ENCODE results near the gene ZNF205. TPM values are rescaled to one million over a fixed set of nuclear protein-coding genes. Genes with fewer than 3 reads are reported as not detected.

The ZNF205 gene
- total and polyA plus RNA-seq, 2 of the 8 experiments (the other 6 are each of a cell fraction or from before 2014, with no cell fraction given), result 19.1 to 19.9 TPM

DNA sequence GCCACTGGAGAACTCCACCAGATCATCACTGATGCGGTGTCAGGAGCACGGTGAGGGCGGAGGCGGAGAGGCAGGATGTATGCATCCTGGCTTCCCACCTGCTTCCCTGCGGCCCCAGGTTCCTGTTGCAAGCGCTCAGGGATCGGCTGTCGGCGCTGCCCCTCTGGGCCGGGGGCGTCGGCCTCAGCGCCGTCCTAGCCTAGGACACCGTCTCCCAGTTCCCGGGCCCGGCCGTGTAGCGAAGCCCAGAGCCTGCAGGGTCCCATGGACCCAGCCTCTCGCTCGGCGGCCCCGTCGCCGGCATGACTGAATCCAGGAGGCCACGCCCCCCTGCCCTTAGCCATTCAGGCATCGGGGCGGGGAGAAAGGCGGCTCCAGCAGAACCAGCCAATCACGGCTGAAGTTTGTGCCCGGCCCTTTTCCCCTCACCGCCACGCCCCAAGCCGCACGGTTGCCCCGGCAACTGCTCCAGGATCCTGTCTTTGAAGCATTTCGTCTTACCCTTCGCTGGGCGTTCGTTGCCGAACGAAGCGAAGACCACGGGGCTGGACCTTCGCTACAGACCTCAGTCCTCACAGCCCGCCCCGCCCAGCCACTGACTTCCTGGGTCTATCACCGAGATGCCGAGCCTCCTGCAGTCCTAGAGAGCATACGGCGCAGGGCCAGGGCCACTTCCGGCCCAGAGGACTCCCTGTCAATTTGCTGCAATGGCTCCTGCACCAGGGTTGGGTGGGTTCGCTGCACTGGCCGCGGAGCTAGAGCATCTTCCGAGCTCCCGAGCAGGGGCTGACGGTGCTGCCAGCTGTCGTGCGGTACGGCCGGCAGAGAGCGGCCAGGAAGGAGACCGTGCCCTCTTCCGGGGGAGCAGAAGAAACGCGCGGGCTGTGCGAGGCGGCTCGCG lies 11.8 kb downstream of the ZNF205 start:
- H3K4me2 ChIP-seq (ENCODE audit: insufficient read depth in 1 of 2, low read depth in 2 of 2, low read length in 2 of 2), result peak overlapping the region; percentile 58 to 97
- no peak overlapping the region; the same call in none of the 2 replicates for H3K18ac ChIP-seq (ENCODE audit: extremely low read depth, low read length)
- peak overlapping the region; percentile 43 to 76 (median 67) for H3K4me3 ChIP-seq (ENCODE audit: extremely low read depth in 1 of 4, insufficient read depth in 2 of 4, low read depth in 3 of 4, low read length in 4 of 4)
- 2% methylated on average over 64 of the region's 72 CpGs; no CpG with 5 or more reads in 1 of the 2 experiments for WGBS, 2 experiments (ENCODE audit: extremely low coverage in 1 of 2, insufficient coverage in 1 of 2, insufficient read length in 1 of 2, insufficient replicate concordance in 2 of 2, low coverage in 1 of 2, low lambda C conversion rate in 2 of 2, missing lambda C conversion rate in 1 of 2)
- peaks cover 10% of the 10 kb centered on the region for H3K23me2 ChIP-seq (ENCODE audit: low read depth, low read length)
- ChIA-PET CTCF (ENCODE audit: partially characterized antibody) (interaction anchor here (0.7 to 17.4 kb wide), 4 partner anchors 10 to 134 kb away, joined by 3 to 619 read pairs (median 5); partner anchors contain the start of genes ZNF205, ZNF213 and ZSCAN10), POLR2A (ENCODE audit: partially characterized antibody) (interaction anchor here (1.1 to 9.3 kb wide), 7 partner anchors 10 to 76 kb away, joined by 3 to 109 read pairs (median 9); partner anchors contain the start of genes ZNF205, ZNF213 and ZSCAN10)
- H3K56ac ChIP-seq (replicated peaks; ENCODE audit: insufficient read length, low read depth, low read length), result no peak overlapping the region
- no peak overlapping the region for H3K4ac ChIP-seq (replicated peaks; ENCODE audit: insufficient read length, low read depth, low read length)
- no peak overlapping the region for H2BK120ac ChIP-seq (replicated peaks; ENCODE audit: low read depth, low read length)
- no peaks in the 10 kb centered on the region for H3K79me1 ChIP-seq (ENCODE audit: low read depth, low read length)
- 0 out of 2 replicates have a peak overlapping the region, but pooled peaks have one; percentile 74 for H2AFZ ChIP-seq (ENCODE audit: low read length)
- no peak overlapping the region for H2AK5ac ChIP-seq (ENCODE audit: low read depth, low read length)
- no peak overlapping the region for H3K23ac ChIP-seq (ENCODE audit: insufficient read length)
- H2BK12ac ChIP-seq (ENCODE audit: low read depth, low read length), result 0 out of 2 replicates have a peak overlapping the region, but pooled peaks have one; percentile 90
- FAIRE-seq (no peak), DNase-seq (ENCODE audit: low read depth in 1 of 2, low spot score in 2 of 2) (peak; percentile 87 to 98)
- H3K14ac ChIP-seq (ENCODE audit: insufficient read length), result no peak overlapping the region
- no peak overlapping the region; the same call in none of the 2 replicates for H4K8ac ChIP-seq (ENCODE audit: extremely low read depth, insufficient read depth, low read length)
- peak overlapping the region; percentile 72; the same call in 1 of the 2 replicates for H2BK15ac ChIP-seq (ENCODE audit: low read length)
- H3K9ac ChIP-seq (replicated peaks in 1 of 4; ENCODE audit: extremely low read depth in 1 of 4, low read depth in 3 of 4, low read length in 3 of 4), result peak overlapping the region; percentile 26 to 56 (median 46); a peak in 6 of 7 replicates
- no peak overlapping the region for H3K27ac ChIP-seq (ENCODE audit: low read depth, low read length)
- H4K91ac ChIP-seq (replicated peaks; ENCODE audit: insufficient read length, low read length), result no peak overlapping the region
- H4K5ac ChIP-seq (ENCODE audit: insufficient read length, low read depth, low read length), result no peak overlapping the region
- peaks cover 2 to 14% (median 7%) of the 10 kb centered on the region in 4 experiments; a peak in 5 of 8 replicates for H3K36me3 ChIP-seq (ENCODE audit: control insufficient read depth in 2 of 4, insufficient read depth in 4 of 4, low read length in 3 of 4)
- H3K9me3 ChIP-seq (ENCODE audit: insufficient read depth in 2 of 2, low read depth in 1 of 2, low read length in 1 of 2), result no peaks in the 10 kb centered on the region
- H4K20me1 ChIP-seq (replicated peaks in 1 of 2; ENCODE audit: control insufficient read depth in 1 of 2, insufficient read depth in 2 of 2, low read length in 2 of 2), result peaks cover 0 to 8% of the 10 kb centered on the region in 2 experiments
- no peak overlapping the region for H2BK20ac ChIP-seq (ENCODE audit: low read length)
- H3K79me2 ChIP-seq (ENCODE audit: control insufficient read depth in 1 of 2, insufficient read depth in 2 of 2, low read length in 2 of 2), result no peaks in the 10 kb centered on the region
- peak overlapping the region; percentile 85; the same call in 1 of the 2 replicates for H2BK5ac ChIP-seq (ENCODE audit: low read depth, low read length)
- no peaks in the 10 kb centered on the region for H3K27me3 ChIP-seq (replicated peaks in 1 of 4; ENCODE audit: control insufficient read depth in 3 of 4, extremely low read depth in 1 of 4, insufficient read depth in 3 of 4, low read length in 3 of 4)
- H3K4me1 ChIP-seq (replicated peaks in 1 of 4; ENCODE audit: control insufficient read depth in 3 of 4, insufficient read depth in 4 of 4, low read length in 3 of 4), result peaks cover 0 to 11% (median 4%) of the 10 kb centered on the region in 4 experiments; a peak in 5 of 7 replicates
- TF ChIP-seq HDAC2 (IDR thresholded peaks at IDR 0.05; ENCODE audit: borderline replicate concordance in 1 of 2, low read depth in 2 of 2, low read length in 2 of 2) (peak in 1 of 2 experiments; percentile 68; a peak in 1 of 4 replicates), POLR2AphosphoS5 (IDR thresholded peaks at IDR 0.05; ENCODE audit: low read depth, low read length) (0 out of 2 replicates have a peak, but pooled peaks have one; percentile 25), JUN (IDR thresholded peaks at IDR 0.05; ENCODE audit: low read depth, low read length) (no peak), PHF8 (conservative IDR thresholded peaks at IDR 0.05; ENCODE audit: low read depth, low read length) (peak; percentile 37; the same call in 1 of the 2 replicates), ASH2L (IDR thresholded peaks at IDR 0.05; ENCODE audit: low read length) (peak; percentile 35), RAD21 (IDR thresholded peaks at IDR 0.05 in 1 of 2, conservative IDR thresholded peaks at IDR 0.05 in 1 of 2; ENCODE audit: low read depth in 2 of 2, low read length in 2 of 2) (peak in 1 of 2 experiments; percentile 21; a peak in 1 of 4 replicates), SIRT6 (IDR thresholded peaks at IDR 0.05; ENCODE audit: low read length) (no peak), POLR2A (IDR thresholded peaks at IDR 0.05; ENCODE audit: control extremely low read depth in 1 of 2, low read depth in 2 of 2, low read length in 2 of 2) (peak in 1 of 2 experiments; percentile 71; a peak in 1 of 3 replicates)
- TF ChIP-seq, protein P1, sequence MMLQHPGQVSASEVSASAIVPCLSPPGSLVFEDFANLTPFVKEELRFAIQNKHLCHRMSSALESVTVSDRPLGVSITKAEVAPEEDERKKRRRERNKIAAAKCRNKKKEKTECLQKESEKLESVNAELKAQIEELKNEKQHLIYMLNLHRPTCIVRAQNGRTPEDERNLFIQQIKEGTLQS (IDR thresholded peaks at IDR 0.05; ENCODE audit: insufficient read depth, low read depth, low read length), result peak; percentile 33; the same call in 1 of the 2 replicates

Measured in H1 (cell line).